Chondrocyte (in vitro differentiated cells): ENCODE results near the gene MTERF1. TPM values are rescaled to one million over a fixed set of nuclear protein-coding genes. Genes with fewer than 3 reads are reported as not detected.

Experiments
- DNase-seq: peaks from one replicate; pipeline ENCODE4 v3.0.0; 2021; ENCODE audit warnings: mixed read lengths, low spot score
- H3K27ac Mint-ChIP-seq: one replicate; pipeline ENCODE4 v1.8.0; 2021; ENCODE audit warnings: mild to moderate bottlenecking, moderate library complexity, mixed read lengths; ENCODE audit not compliant: unreplicated experiment
- H3K27me3 Mint-ChIP-seq: 2 replicates; pipeline ENCODE4 v1.8.0; 2021; ENCODE audit warnings: low read depth, mixed read lengths
- H3K36me3 Mint-ChIP-seq: 2 replicates; pipeline ENCODE4 v1.8.0; 2021; ENCODE audit warnings: low read depth, mixed read lengths
- H3K4me1 Mint-ChIP-seq: 2 replicates; pipeline ENCODE4 v1.8.0; 2021; ENCODE audit warnings: low read depth, mild to moderate bottlenecking, mixed read lengths
- H3K4me3 Mint-ChIP-seq: one replicate; pipeline ENCODE4 v1.8.0; 2021; ENCODE audit warnings: mild to moderate bottlenecking, moderate library complexity, mixed read lengths; ENCODE audit not compliant: unreplicated experiment
- H3K9me3 Mint-ChIP-seq: 2 replicates; pipeline ENCODE4 v1.8.0; 2021; ENCODE audit warnings: low read depth, mixed read lengths
- CTCF ChIP-seq: fragments of 200-600 bp; sonication (generic); IDR thresholded peaks from 2 replicates; pipeline ENCODE4 v1.5.0; 2021; ENCODE audit warnings: antibody characterized with exemption, mild to moderate bottlenecking, moderate library complexity
- total RNA-seq: library from RNA; stranded (reverse); gene quantifications from 3 replicates; pipeline ENCODE4 v1.2.1, GENCODE V29; 2021

Gene MTERF1
- total RNA-seq, 1 donor from 2014 or later: 7.7 TPM

- Mint-ChIP-seq H3K4me1 (peaks cover 13% of the 10 kb centered on the region), H3K9me3 (peaks cover 8% of the 10 kb centered on the region), H3K27me3 (no peaks in the 10 kb centered on the region), H3K4me3 (no peak overlapping the region), H3K27ac (no peak overlapping the region), H3K36me3 (peaks cover 4% of the 10 kb centered on the region)
- TF ChIP-seq CTCF: no peak
- no peak for DNase-seq
These were observed 42.1 kb downstream of the MTERF1 start for GRCh38 chr7:91838439-91838838.

DNA sequence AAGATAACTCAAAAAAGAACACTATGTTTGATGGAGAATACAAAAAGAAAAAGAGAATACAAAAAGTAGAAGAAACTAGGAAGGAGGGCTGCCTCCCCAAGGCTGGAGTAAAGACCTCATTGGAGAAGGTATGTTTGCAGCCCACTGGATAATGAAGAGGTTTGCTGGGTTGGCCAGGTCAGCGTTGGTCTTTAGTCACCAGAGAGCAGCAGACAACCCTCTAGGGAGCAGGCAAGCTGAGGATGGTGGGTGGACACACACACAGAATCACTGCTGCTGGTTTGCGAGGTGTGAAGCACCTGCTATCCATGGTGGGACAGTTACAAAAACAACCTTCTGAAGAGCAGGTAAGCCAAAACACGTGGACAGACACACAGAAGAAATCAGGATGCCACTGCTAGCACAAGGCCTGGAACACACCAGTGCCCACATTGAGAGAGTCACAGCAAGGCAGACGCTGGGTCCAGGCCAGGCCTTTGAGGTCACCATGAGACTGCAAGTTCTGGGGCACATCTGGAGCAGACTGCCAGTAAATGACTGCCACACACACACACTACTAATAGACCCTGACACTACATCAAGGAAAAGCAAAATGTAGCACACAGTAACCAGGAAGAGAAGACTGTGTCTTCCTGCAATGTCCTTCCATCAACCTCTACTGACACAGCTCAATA is 43.0 kb downstream of the MTERF1 start:
- no peak for DNase-seq
- no peak overlapping the region for H3K4me3 Mint-ChIP-seq
- H3K4me1 Mint-ChIP-seq: peaks cover 13% of the 10 kb centered on the region
- H3K27ac Mint-ChIP-seq: no peak overlapping the region
- H3K36me3 Mint-ChIP-seq: peaks cover 4% of the 10 kb centered on the region
- no peaks in the 10 kb centered on the region for H3K27me3 Mint-ChIP-seq
- TF ChIP-seq CTCF: no peak
- peaks cover 8% of the 10 kb centered on the region for H3K9me3 Mint-ChIP-seq

- H3K27ac Mint-ChIP-seq: no peak overlapping the region
- DNase-seq: no peak
- H3K27me3 Mint-ChIP-seq: no peaks in the 10 kb centered on the region
- H3K4me1 Mint-ChIP-seq: peaks cover 13% of the 10 kb centered on the region
- no peak overlapping the region for H3K4me3 Mint-ChIP-seq
- peaks cover 2% of the 10 kb centered on the region for H3K36me3 Mint-ChIP-seq
- TF ChIP-seq CTCF: no peak
- H3K9me3 Mint-ChIP-seq: no peaks in the 10 kb centered on the region
These were observed 44.6 kb downstream of the MTERF1 start for GRCh38 chr7:91835826-91836368.

DNA sequence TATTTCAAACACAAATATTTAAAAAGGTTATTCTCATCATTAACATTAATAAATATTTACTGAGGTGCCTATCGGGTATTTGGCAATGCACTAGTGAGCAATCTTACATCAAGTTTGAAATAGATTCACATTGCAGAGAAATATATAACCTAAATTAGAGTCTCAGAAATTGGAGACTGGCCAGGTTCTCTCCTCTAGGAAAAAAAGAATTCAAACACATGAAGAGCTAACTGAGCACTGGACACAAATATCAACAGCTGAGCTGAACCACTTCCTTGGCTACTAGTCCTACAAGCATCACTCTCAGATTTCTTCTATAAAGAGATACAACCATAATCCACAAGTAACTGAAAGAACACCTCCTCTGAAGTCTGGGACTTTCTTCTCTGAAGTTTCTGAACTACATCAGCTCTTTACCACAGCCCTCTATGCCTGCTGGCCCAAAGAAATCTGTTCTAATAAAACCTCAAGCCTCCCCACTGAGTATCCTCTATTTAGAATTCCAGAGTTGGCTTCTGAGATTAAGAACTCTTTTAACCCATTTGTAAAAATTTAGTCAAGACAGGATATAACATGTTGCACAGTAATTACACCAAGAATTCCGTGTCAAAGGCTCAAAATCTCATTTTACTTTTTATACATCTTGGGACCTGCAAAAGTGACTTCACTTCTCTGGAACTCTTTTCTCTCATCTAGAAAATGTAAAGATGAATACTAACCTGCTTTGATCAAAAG is 45.2 kb downstream of the MTERF1 start:
- Mint-ChIP-seq H3K9me3 (no peaks in the 10 kb centered on the region), H3K27ac (no peak overlapping the region), H3K4me3 (no peak overlapping the region), H3K4me1 (peaks cover 13% of the 10 kb centered on the region), H3K36me3 (peaks cover 2% of the 10 kb centered on the region), H3K27me3 (no peaks in the 10 kb centered on the region)
- no peak for TF ChIP-seq CTCF
- no peak for DNase-seq

DNA sequence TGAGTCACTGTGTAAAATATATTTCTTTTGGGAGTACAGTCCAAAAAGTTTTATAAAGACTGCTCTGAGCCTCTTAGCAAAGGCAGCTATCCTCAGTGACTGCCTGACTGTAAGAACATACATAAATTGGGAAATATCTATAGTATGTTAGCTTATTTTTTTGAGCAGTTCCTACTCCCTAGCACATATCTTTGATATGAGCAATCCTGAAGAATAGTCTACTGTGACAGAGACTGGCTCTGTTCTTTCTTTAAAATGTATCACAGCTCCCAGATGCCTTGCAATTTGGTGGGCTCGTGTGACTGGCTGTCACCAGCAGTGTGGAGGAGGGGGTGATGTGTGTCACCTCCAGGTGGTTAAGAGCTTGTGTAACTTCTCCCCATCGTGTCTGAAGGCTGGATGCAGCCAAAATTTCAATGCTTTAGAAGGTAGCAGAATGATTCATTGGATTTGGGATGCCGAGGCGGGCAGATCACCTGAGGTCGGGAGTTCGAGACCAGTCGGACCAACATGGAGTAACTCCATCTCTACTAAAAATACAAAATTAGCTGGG is 47.9 kb downstream of the MTERF1 start:
- no peak for DNase-seq
- Mint-ChIP-seq H3K9me3 (no peaks in the 10 kb centered on the region), H3K27ac (no peak overlapping the region), H3K4me1 (peaks cover 13% of the 10 kb centered on the region), H3K36me3 (no peaks in the 10 kb centered on the region), H3K4me3 (no peak overlapping the region), H3K27me3 (no peaks in the 10 kb centered on the region)
- TF ChIP-seq CTCF: no peak
